B cell (primary cell): ENCODE measurements around the gene QPCT.
"Not testable (repeated sequence)": the region's sequence is repeated elsewhere in the genome, so short reads cannot be mapped to it uniquely, and the experiment has no call there.

ENCODE experiments used
- CTCF ChIP-seq: fragments of 200-600 bp; IDR thresholded peaks from one replicate; pipeline ENCODE4 v1.8.0; 2022; ENCODE audit warnings: antibody characterized with exemption, mild to moderate bottlenecking
- EZH2 ChIP-seq: IDR thresholded peaks from 2 replicates; pipeline ENCODE4 v1.6.1; 2012; ENCODE audit warnings: borderline replicate concordance, low read depth, mild to moderate bottlenecking, moderate library complexity, low read length; ENCODE audit not compliant: insufficient read depth, poor library complexity, severe bottlenecking

GRCh38 chr2:37413911-37414469 lies 69.6 kb downstream of the QPCT start:
- not testable (repeated sequence) for TF ChIP-seq CTCF, EZH2
